CD4-positive, alpha-beta T cell treated with Interleukin-17A for 1 hour (primary cell): ENCODE measurements around the gene SYNGR3.
"Not testable (repeated sequence)": the region's sequence is repeated elsewhere in the genome, so short reads cannot be mapped to it uniquely, and the experiment has no call there.

Experiments used
- DNase-seq: peaks from one replicate; pipeline ENCODE4 v3.0.0-alpha.2; 2020

Gene SYNGR3

GRCh38 chr16:2032285-2033056 is 42.7 kb downstream of the SYNGR3 start:
- DNase-seq: no peak

GRCh38 chr16:2033057-2033908 is 43.5 kb downstream of the SYNGR3 start:
- no peak for DNase-seq

GRCh38 chr16:2033909-2034695 is 44.3 kb downstream of the SYNGR3 start:
- not testable (repeated sequence) for DNase-seq

- no peak for DNase-seq
Measured at GRCh38 chr16:2034696-2035430, 45.1 kb downstream of the SYNGR3 start.

GRCh38 chr16:2035431-2036199 is 45.8 kb downstream of the SYNGR3 start:
- DNase-seq: no peak

GRCh38 chr16:2036200-2036966 is 46.6 kb downstream of the SYNGR3 start:
- DNase-seq: no peak

GRCh38 chr16:2037115-2037514 is 47.3 kb downstream of the SYNGR3 start:
- no peak for DNase-seq

GRCh38 chr16:2037647-2038381 is 48.0 kb downstream of the SYNGR3 start:
- no peak for DNase-seq

GRCh38 chr16:2038382-2039231 is 48.8 kb downstream of the SYNGR3 start:
- DNase-seq: no peak

- no peak for DNase-seq
Measured at GRCh38 chr16:2039274-2040031, 49.7 kb downstream of the SYNGR3 start.

GRCh38 chr16:2040041-2040786 is 50.4 kb downstream of the SYNGR3 start:
- DNase-seq: no peak

- no peak for DNase-seq
Measured at GRCh38 chr16:2040787-2041522, 51.2 kb downstream of the SYNGR3 start.

GRCh38 chr16:2042171-2042985 is 52.6 kb downstream of the SYNGR3 start:
- no peak for DNase-seq

GRCh38 chr16:2042986-2043666 is 53.4 kb downstream of the SYNGR3 start:
- no peak for DNase-seq
